Measurements from ENCODE around the gene MRPS18A. TPM values are rescaled to one million over a fixed set of nuclear protein-coding genes. Genes with fewer than 3 reads are reported as not detected.

Gene MRPS18A
- total RNA-seq, 4 donors from 2014 or later = 43.7 to 57.4 (median 51.4) TPM

DNA sequence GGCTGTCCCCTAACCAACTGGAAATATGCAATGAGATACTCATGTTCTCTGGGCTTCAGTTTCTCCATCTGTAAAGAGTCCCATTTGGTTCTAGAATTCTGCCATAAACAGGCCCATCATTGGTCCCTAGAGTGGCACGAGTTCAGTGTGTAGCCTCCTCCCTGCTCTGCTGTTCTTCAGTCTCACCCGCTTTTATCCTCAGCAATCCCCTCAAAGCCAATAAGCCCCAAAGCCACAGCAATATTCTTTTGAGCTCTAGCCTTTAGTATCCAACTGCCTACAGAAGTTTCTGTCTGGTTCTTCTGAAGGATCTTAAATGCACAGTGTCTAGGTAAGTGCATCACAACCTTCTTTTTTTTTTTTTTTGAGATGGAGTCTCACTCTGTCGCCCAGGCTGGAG lies 9.8 kb upstream of the MRPS18A start:
- Histone ChIP-seq H3K36me3 (no peaks in the 10 kb centered on the region), H3K4me3 (no peak overlapping the region), H3K27ac (peak overlapping the region in 1 of 4 donors; percentile 76), H3K27me3 (no peaks in the 10 kb centered on the region), H3K9me3 (no peaks in the 10 kb centered on the region), H3K4me1 (peaks cover 18 to 79% (median 42%) of the 10 kb centered on the region in 3 donors)
- WGBS, 2 donors = 88 to 92% methylated on average over 3 of the region's 3 CpGs
- intact Hi-C loops (cut with DNase I) = no loop called here
- TF ChIP-seq POLR2A (IDR thresholded peaks at IDR 0.05) = no peak
- TF ChIP-seq, protein P1, sequence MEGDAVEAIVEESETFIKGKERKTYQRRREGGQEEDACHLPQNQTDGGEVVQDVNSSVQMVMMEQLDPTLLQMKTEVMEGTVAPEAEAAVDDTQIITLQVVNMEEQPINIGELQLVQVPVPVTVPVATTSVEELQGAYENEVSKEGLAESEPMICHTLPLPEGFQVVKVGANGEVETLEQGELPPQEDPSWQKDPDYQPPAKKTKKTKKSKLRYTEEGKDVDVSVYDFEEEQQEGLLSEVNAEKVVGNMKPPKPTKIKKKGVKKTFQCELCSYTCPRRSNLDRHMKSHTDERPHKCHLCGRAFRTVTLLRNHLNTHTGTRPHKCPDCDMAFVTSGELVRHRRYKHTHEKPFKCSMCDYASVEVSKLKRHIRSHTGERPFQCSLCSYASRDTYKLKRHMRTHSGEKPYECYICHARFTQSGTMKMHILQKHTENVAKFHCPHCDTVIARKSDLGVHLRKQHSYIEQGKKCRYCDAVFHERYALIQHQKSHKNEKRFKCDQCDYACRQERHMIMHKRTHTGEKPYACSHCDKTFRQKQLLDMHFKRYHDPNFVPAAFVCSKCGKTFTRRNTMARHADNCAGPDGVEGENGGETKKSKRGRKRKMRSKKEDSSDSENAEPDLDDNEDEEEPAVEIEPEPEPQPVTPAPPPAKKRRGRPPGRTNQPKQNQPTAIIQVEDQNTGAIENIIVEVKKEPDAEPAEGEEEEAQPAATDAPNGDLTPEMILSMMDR (IDR thresholded peaks at IDR 0.05) = no peak
- DNase-seq = no peak

GRCh38 chr6:43695967-43696291 lies 8.3 kb upstream of the MRPS18A start:
- Histone ChIP-seq H3K36me3 (no peaks in the 10 kb centered on the region), H3K27me3 (no peaks in the 10 kb centered on the region), H3K4me3 (no peak overlapping the region), H3K27ac (peak overlapping the region; percentile 55 to 81 (median 78)), H3K9me3 (no peaks in the 10 kb centered on the region), H3K4me1 (peaks cover 13 to 64% (median 29%) of the 10 kb centered on the region in 3 donors)
- no peak for DNase-seq
- TF ChIP-seq, protein P1 (IDR thresholded peaks at IDR 0.05) = no peak
- TF ChIP-seq POLR2A (IDR thresholded peaks at IDR 0.05) = no peak
- intact Hi-C loops (cut with DNase I) = no loop called here
- 52 to 75% methylated on average over 4 of the region's 4 CpGs for WGBS, 2 donors

DNA sequence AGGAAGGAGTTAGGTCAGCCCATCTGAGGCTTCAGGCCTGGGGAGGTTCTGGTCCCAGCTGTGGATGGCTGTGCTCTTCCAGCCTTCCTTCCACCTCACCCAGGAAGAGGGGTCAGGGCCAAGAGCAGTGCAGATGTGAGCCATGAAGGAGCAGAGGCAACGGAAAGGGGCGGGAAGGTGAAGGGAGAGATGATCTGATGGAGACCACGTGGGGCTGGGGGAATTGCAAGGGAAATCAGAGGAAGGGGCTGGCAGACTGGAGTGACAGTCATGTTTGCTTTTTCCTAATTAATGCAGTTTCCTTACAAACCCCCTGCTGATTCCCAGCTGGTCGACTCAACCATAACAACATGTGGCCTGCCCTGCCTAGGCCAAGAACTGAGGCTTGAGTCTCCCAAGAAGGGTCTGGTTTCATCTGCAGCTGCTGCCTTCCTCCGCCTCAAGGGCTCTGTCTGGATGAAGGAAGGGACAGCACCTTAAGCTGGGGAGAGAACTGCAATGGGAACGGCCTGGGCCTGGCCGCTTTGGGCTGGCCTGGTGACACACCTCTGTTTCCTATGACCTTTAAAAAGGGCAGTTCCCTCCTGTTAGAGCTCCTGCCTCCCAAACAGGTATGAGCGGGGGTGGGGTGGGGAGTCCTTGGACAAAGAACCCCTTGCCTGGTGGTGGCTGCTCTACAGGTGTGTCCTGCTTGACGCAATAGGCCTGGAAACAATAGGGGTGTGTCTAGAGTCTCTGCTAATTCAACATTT lies 7.8 kb upstream of the MRPS18A start:
- Histone ChIP-seq H3K27ac (peak overlapping the region; percentile 55 to 81 (median 78)), H3K4me1 (peaks cover 13 to 59% (median 28%) of the 10 kb centered on the region in 3 donors), H3K9me3 (no peaks in the 10 kb centered on the region), H3K36me3 (no peaks in the 10 kb centered on the region), H3K27me3 (no peaks in the 10 kb centered on the region), H3K4me3 (no peak overlapping the region)
- intact Hi-C loops (cut with DNase I) = no loop called here
- TF ChIP-seq, protein P1 (IDR thresholded peaks at IDR 0.05) = no peak
- TF ChIP-seq POLR2A (IDR thresholded peaks at IDR 0.05) = no peak
- 50 to 65% methylated on average over 4 to 5 of the region's 9 CpGs for WGBS, 2 donors
- DNase-seq = no peak

GRCh38 chr6:43689421-43689820 lies 1.8 kb upstream of the MRPS18A start:
- no peak overlapping the region for H3K27ac ChIP-seq
- WGBS, 2 donors = 62 to 63% methylated on average over 2 of the region's 2 CpGs
- H3K9me3 ChIP-seq = no peaks in the 10 kb centered on the region
- no peak for TF ChIP-seq POLR2A (IDR thresholded peaks at IDR 0.05)
- TF ChIP-seq, protein P1 (IDR thresholded peaks at IDR 0.05) = no peak
- intact Hi-C loops (cut with DNase I) = no loop called here
- no peak for DNase-seq
- no peaks in the 10 kb centered on the region for H3K27me3 ChIP-seq
- peaks cover 11 to 37% (median 16%) of the 10 kb centered on the region in 3 donors for H3K4me1 ChIP-seq
- peaks cover 0 to 8% (median 0%) of the 10 kb centered on the region in 3 donors for H3K36me3 ChIP-seq
- H3K4me3 ChIP-seq = no peak overlapping the region

DNA sequence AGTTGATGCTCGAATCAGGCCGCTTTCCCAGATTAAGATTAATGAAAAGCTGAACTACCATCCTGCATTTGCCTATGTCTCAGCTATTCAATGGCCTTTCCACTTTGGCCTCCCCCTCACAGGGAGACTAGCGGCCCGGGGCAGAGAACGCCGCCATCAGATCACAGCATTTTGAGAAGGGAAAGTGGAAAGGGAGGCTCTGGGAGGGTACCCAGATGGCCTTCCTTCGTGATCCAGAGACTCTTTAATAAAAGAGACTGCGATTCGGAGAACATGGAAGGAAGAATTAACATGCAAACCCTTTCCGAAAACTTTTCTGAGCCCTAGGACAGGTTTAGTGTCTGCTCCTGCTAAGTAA lies 533 bp downstream of the MRPS18A start:
- H3K27ac ChIP-seq = peak overlapping the region; percentile 80 to 90 (median 86)
- H3K4me1 ChIP-seq = peaks cover 11 to 56% (median 16%) of the 10 kb centered on the region in 3 donors
- intact Hi-C loops (cut with DNase I) = no loop called here

More for the DNA sequence above, 533 bp downstream of the MRPS18A start:
- 2 to 10% methylated on average over 9 to 10 of the region's 10 CpGs for WGBS, 2 donors
- peaks cover 0 to 31% (median 0%) of the 10 kb centered on the region in 3 donors for H3K36me3 ChIP-seq
- no peak for DNase-seq
- TF ChIP-seq, protein P1 (IDR thresholded peaks at IDR 0.05) = no peak
- TF ChIP-seq POLR2A (IDR thresholded peaks at IDR 0.05) = no peak
- H3K9me3 ChIP-seq = no peaks in the 10 kb centered on the region
- H3K4me3 ChIP-seq = peak overlapping the region; percentile 72 to 86 (median 78)
- H3K27me3 ChIP-seq = no peaks in the 10 kb centered on the region

Measured in esophagus squamous epithelium (tissue), 5 donors.